Stomach smooth muscle (tissue), 2 donors: ENCODE measurements around the gene C2.
"Not testable (repeated sequence)": the region's sequence is repeated elsewhere in the genome, so short reads cannot be mapped to it uniquely, and the experiment has no call there.

Experiments
- H3K27ac ChIP-seq: one replicate; pipeline ENCODE4 v1.7.0; 2013; ENCODE audit warnings: mild to moderate bottlenecking, low read length, inconsistent platforms
- H3K27me3 ChIP-seq, 2 donors: one replicate each; pipeline ENCODE4 v1.7.0; 2013; ENCODE audit warnings: low read length in 2 of 2; ENCODE audit not compliant: insufficient read depth in 2 of 2, control insufficient read depth in 1 of 2
- H3K36me3 ChIP-seq, 2 donors: one replicate each; pipeline ENCODE4 v1.7.0; 2013; ENCODE audit warnings: low read length in 2 of 2; ENCODE audit not compliant: control insufficient read depth in 2 of 2, insufficient read depth in 2 of 2
- H3K4me1 ChIP-seq: one replicate; pipeline ENCODE4 v1.7.0; 2013; ENCODE audit warnings: low read length; ENCODE audit not compliant: control insufficient read depth, insufficient read depth
- H3K4me3 ChIP-seq, 2 donors: one replicate each; pipeline ENCODE4 v1.7.0; 2013; ENCODE audit warnings: low read length in 2 of 2
- H3K9ac ChIP-seq, 2 donors: one replicate each; pipeline ENCODE4 v1.7.0; 2013; ENCODE audit warnings: low read length in 2 of 2, mild to moderate bottlenecking in 1 of 2
- H3K9me3 ChIP-seq, 2 donors: one replicate each; pipeline ENCODE4 v1.7.0; 2013; ENCODE audit warnings: low read length in 2 of 2; ENCODE audit not compliant: control insufficient read depth in 2 of 2
- donor health status: healthy.
- donor health status: Pancreatic carcinoma.

C2 gene

GRCh38 chr6:31899215-31899614, 28.3 kb upstream of the C2 start:
- no peaks in the 10 kb centered on the region for H3K27me3 ChIP-seq
- no peaks in the 10 kb centered on the region for H3K36me3 ChIP-seq
- H3K9me3 ChIP-seq: no peaks in the 10 kb centered on the region
- peaks cover 32% of the 10 kb centered on the region for H3K4me1 ChIP-seq
- H3K9ac ChIP-seq: no peak overlapping the region
- no peak overlapping the region for H3K4me3 ChIP-seq
- no peak overlapping the region for H3K27ac ChIP-seq

DNA sequence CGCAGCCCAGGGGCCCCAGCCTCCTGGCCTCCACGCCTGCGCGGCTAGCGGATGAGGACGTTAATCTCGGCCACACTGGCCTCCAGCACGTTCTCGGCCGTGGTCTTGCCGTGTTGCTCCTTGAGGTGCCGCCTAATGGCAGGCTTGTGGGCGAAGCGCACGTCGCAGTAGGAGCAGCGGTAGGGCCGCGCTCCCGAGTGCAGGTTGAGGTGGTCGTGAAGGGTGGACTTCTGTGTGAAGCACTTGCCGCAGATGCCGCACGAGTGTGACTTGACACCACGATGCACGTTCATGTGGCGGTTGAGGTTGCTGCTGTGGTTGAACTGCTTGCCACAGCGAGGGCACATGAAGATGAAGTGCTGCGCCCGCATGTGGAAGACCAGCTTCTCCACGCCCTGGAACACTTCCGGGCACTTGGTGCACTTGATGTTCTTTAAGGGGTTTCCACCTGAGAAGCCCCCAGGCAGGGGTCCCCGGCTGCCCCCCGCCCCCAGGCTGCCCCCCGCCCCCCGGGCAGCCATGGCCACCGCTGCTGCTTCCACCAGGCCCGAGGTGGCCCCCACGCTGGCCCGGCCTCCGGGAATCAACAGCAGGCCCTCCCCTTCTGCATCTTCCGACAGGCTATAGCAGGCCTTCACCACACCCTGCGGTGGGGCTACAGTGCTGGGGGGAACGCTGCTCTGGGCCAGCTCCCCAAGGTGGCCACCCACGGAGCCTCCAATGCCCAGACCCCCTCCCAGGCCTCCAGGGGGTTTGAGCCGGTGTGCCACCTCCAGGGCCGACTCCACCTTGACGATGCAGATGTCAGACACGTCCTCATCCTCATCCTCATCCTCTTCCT, 27.4 kb upstream of the C2 start:
- H3K27ac ChIP-seq: no peak overlapping the region
- peaks cover 32% of the 10 kb centered on the region for H3K4me1 ChIP-seq
- H3K9ac ChIP-seq: no peak overlapping the region
- H3K4me3 ChIP-seq: no peak overlapping the region
- no peaks in the 10 kb centered on the region for H3K9me3 ChIP-seq
- no peaks in the 10 kb centered on the region for H3K27me3 ChIP-seq
- H3K36me3 ChIP-seq: no peaks in the 10 kb centered on the region

- peak overlapping the region; percentile 53 for H3K27ac ChIP-seq
- no peak overlapping the region for H3K9ac ChIP-seq
- peaks cover 32% of the 10 kb centered on the region for H3K4me1 ChIP-seq
- H3K36me3 ChIP-seq: no peaks in the 10 kb centered on the region
- H3K9me3 ChIP-seq: no peaks in the 10 kb centered on the region
- peak overlapping the region; percentile 45 to 88 for H3K4me3 ChIP-seq
- H3K27me3 ChIP-seq: no peaks in the 10 kb centered on the region
These were observed 26.6 kb upstream of the C2 start for GRCh38 chr6:31900917-31901414.

DNA sequence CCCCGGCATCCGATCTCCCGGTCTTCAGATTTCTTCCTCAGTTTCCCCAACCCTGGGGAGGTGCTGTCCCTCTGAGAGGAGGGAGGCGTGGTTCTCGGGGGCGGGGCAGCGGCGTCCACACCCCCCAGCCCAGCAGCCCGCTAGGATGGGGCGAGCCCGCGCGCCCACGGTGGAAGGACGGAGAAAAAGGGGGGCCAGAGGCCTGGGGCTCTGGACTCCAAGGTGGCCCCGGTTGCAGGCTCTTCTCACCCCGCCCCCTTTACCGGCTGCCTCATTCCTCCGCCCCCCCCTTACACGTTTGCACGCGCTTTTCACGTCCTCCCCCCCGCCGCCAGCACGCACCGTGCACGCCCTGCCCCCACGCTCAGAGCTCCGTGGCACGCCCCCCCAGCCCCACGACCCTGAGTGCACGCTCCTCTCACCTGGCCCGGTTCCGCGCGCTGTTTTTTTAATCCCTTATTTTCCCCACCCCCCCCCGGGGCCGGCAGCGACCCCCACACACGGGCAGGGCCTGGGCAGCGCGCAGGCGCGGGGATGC, 26.0 kb upstream of the C2 start:
- H3K4me3 ChIP-seq: peak overlapping the region; percentile 45 to 88
- no peaks in the 10 kb centered on the region for H3K36me3 ChIP-seq
- H3K27me3 ChIP-seq: no peaks in the 10 kb centered on the region
- peak overlapping the region; percentile 53 for H3K27ac ChIP-seq
- no peak overlapping the region for H3K9ac ChIP-seq
- H3K9me3 ChIP-seq: no peaks in the 10 kb centered on the region
- H3K4me1 ChIP-seq: peaks cover 32% of the 10 kb centered on the region

GRCh38 chr6:31901953-31902643, 25.4 kb upstream of the C2 start, which contains the start of gene ZBTB12:
Gene ZBTB12 (minus strand): TSS chr6:31902086. CDS start chr6:31901305, 781 bp downstream.
- H3K27me3 ChIP-seq: no peaks in the 10 kb centered on the region
- peak within 1 kb of the TSS; percentile 88 to 90 for H3K4me3 ChIP-seq
- H3K36me3 ChIP-seq: no peaks in the 10 kb centered on the region
- H3K9me3 ChIP-seq: no peaks in the 10 kb centered on the region
- H3K4me1 ChIP-seq: peaks cover 28% of the 10 kb centered on the region
- H3K27ac ChIP-seq: peak within 1 kb of the TSS; percentile 85
- H3K9ac ChIP-seq: peak within 1 kb of the TSS; percentile 84 to 87

DNA sequence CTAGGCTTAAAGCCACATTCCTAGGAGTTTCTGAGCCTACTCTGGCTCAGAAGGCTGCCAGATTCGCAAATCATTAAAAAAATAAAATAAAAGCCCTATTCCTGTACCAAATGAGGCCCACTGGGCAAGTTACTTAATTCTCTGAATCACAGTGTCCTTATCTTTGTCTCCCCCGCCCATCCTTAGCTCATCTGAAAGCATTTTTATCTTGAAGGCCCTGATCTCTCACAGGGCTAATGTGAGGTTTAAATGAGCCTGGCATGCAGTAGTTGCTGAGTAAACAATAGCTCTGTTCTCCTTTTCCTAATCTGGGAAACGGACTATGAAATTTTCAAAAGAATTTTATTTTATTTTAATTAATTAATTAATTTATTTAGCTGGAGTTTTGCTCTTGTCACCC, 23.6 kb upstream of the C2 start:
- no peaks in the 10 kb centered on the region for H3K27me3 ChIP-seq
- peaks cover 17% of the 10 kb centered on the region for H3K4me1 ChIP-seq
- H3K9ac ChIP-seq: no peak overlapping the region
- no peaks in the 10 kb centered on the region for H3K9me3 ChIP-seq
- no peak overlapping the region for H3K4me3 ChIP-seq
- no peaks in the 10 kb centered on the region for H3K36me3 ChIP-seq
- no peak overlapping the region for H3K27ac ChIP-seq

DNA sequence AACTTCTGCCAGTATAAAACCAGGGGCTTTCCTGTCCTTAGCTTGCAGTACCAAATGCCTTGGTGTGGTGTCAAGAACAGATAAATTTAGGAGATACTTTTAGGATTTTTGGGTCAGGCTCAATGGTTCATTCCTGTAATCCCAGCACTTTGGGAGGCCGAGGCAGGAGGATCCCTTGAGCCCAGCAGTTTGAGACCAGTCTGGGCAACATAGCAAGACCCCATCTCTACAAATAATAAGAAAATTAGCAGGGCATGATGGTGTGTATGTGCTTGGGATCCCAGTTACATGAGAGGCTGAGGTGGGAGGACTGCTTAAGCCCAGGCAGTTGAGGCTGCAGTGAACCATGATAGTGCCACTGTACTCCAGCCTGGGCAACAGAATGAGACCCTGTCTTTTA, 22.5 kb upstream of the C2 start:
- Histone ChIP-seq H3K9me3 (no peaks in the 10 kb centered on the region), H3K4me3 (no peak overlapping the region), H3K27me3 (no peaks in the 10 kb centered on the region), H3K27ac (no peak overlapping the region), H3K4me1 (peaks cover 17% of the 10 kb centered on the region), H3K36me3 (no peaks in the 10 kb centered on the region), H3K9ac (no peak overlapping the region)

DNA sequence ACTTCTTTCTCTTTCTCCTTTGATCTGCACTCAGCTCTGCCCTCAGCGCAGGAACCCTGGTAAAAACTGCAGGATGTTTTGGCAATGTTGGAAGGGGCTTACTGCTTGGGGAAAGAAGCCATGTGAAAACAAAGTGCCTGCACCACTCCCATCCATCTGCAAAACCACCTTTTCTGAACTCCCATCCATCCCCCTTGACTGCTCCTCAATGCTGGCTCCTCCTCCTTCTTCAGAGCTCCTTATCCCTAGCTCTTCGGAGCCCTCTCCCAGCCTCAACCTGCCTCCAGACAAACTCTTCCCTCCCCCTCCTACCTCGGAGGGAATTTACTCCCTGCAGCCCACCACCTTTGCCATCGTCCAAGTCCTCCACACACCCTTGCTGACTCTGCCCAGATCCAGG, 21.4 kb upstream of the C2 start:
- H3K9ac ChIP-seq: no peak overlapping the region
- H3K9me3 ChIP-seq: no peaks in the 10 kb centered on the region
- no peak overlapping the region for H3K27ac ChIP-seq
- H3K4me3 ChIP-seq: no peak overlapping the region
- H3K36me3 ChIP-seq: no peaks in the 10 kb centered on the region
- no peaks in the 10 kb centered on the region for H3K27me3 ChIP-seq
- H3K4me1 ChIP-seq: peaks cover 13% of the 10 kb centered on the region

DNA sequence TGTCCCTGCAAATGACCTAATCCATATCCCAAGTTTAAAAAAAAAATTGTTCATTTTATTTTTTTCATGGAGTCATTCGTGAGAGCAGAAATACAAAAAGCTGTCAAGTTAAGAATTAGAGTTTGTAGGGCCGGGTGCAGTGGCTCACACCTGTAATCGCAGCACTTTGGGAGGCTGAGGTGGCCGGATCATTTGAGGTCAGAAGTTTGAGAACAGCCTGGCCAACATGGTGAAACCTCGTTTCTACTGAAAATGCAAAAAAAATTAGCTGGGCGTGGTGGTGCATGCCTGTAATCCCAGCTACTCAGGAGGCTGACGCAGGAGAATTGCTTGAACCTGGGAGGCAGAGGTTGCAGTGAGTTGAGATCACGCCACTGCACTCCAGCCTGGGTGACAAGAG, 20.8 kb upstream of the C2 start:
- H3K4me3 ChIP-seq, H3K4me1 ChIP-seq, H3K9me3 ChIP-seq, H3K36me3 ChIP-seq, H3K27ac ChIP-seq, H3K9ac ChIP-seq, H3K27me3 ChIP-seq: not testable (repeated sequence)

GRCh38 chr6:31907158-31907813, 20.2 kb upstream of the C2 start:
- H3K4me3 ChIP-seq: no peak overlapping the region
- no peaks in the 10 kb centered on the region for H3K36me3 ChIP-seq
- no peak overlapping the region for H3K27ac ChIP-seq
- no peak overlapping the region for H3K9ac ChIP-seq
- peaks cover 8% of the 10 kb centered on the region for H3K4me1 ChIP-seq
- no peaks in the 10 kb centered on the region for H3K9me3 ChIP-seq
- H3K27me3 ChIP-seq: no peaks in the 10 kb centered on the region
